Right hindlimb (tissue), 1 donor: ENCODE measurements around the gene RBM38.
"Not testable (repeated sequence)": the region's sequence is repeated elsewhere in the genome, so short reads cannot be mapped to it uniquely, and the experiment has no call there.

ENCODE experiments used
- DNase-seq: peaks from one replicate; pipeline ENCODE4 v3.0.0-alpha.2; 2018

The RBM38 gene

GRCh38 chr20:57405236-57406016 is 14.2 kb downstream of the RBM38 start:
- DNase-seq = no peak

DNA sequence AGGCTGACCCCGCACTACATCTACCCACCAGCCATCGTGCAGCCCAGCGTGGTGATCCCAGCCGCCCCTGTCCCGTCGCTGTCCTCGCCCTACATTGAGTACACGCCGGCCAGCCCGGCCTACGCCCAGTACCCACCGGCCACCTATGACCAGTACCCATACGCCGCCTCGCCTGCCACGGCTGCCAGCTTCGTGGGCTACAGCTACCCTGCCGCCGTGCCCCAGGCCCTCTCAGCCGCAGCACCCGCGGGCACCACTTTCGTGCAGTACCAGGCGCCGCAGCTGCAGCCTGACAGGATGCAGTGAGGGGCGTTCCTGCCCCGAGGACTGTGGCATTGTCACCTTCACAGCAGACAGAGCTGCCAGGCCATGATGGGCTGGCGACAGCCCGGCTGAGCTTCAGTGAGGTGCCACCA is 16.4 kb downstream of the RBM38 start:
- DNase-seq = no peak

DNA sequence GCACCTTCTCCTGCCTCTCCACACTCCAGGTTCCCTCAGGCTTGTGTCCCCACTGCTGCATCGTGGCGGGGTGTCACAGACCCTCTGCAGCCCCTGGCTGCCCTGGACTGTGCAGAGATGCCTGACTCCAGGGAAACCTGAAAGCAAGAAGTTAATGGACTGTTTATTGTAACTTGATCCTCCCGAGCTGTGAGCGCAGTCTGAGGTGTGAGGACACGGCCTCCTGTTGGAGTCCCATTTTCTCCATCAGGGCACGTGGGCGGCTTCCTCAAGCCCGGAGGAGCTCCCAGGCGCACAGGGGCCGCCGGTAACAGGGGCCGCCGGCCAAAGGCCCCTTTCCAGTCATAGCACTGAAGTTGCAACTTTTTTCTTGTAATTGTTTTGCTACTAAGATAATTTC is 16.9 kb downstream of the RBM38 start:
- DNase-seq = no peak

DNA sequence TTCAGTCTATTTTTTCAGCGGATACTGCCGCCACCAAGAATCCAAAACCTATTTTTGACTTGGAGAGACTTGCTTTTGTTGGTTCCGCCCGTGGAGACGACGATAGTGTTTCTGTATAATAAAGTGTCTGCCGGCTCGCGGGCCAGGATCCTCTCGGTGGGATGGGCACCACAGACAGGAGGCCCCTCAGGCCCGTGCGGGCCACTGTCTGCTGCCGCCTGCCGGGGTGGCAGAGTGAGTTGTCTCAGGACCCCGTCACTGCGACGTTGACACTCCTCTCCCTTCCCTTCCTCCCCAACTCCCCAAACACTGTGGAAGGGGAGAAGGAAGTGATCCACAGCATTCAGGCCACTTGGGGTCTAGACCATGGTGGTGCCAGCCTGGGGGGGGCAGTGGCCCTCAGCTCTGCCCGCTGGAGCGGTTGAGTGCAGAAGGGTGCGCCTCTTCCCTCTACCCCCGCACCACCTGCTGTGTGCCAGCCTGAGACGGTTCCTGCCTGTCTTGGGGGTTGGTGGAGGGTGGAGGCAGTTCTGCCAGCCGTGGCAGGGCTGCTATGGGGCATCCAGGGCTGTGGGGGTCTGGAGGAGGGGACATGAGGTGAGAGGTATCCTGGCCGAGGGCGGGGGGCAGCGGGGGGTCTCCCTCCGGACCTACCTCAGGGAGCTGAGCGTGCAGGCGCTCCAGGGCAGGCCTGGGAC is 17.5 kb downstream of the RBM38 start:
- DNase-seq = no peak

DNA sequence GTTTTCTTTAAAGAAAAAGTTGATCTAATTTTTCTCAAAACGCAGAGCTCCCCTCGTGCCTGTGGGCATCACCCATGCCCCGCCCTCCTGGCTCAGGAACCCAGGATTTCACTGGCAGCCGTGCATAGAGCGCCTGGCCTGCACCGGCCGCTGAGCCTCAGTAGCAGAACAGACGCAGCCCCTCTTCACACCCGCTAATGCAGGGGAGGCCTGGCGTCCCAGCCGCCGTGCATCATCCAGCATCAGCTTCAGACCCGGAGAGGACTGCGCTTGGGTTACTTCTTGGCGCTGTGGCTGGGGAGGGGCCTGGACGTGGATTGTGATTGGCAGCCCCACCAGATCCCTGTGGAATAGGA is 18.1 kb downstream of the RBM38 start:
- no peak for DNase-seq

DNA sequence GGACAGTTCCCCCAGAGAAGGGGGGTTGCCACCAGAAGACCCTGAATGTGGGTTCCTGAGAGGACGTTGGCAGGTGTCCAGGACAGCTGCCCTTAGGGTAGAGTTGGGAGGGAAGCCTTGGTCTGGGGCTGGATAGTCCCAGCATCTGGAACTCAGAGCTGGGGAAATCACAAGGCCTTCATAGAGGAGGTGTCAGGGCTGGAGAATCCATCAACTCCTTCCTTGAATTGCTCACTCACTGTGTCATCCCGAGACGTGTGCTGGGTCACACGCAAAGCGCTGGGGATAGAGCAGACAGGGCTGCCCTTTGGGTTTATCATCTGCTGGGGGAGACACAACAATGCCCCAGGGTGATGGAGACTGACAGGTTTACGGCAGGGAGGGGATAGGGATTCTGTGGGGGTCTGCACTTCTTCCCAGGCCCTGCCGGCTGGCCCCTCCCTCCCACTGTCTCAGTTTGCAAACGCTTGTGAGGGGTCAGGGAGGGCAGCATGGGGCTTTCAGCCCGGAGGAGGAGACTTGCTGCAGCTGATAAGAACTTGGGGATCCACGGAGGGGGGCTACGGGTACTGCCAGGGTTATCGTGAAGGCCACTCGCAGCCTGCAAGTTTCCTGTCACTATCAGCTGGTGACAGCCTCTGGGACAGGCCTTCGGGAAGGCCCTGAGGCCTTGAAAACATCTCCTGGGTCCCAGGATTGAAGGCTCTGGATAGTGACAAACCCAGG is 18.6 kb downstream of the RBM38 start:
- DNase-seq = no peak

- DNase-seq = no peak
Observed at GRCh38 chr20:57410398-57410920, 19.3 kb downstream of the RBM38 start.

GRCh38 chr20:57410924-57411323 is 19.7 kb downstream of the RBM38 start:
- DNase-seq = no peak

DNA sequence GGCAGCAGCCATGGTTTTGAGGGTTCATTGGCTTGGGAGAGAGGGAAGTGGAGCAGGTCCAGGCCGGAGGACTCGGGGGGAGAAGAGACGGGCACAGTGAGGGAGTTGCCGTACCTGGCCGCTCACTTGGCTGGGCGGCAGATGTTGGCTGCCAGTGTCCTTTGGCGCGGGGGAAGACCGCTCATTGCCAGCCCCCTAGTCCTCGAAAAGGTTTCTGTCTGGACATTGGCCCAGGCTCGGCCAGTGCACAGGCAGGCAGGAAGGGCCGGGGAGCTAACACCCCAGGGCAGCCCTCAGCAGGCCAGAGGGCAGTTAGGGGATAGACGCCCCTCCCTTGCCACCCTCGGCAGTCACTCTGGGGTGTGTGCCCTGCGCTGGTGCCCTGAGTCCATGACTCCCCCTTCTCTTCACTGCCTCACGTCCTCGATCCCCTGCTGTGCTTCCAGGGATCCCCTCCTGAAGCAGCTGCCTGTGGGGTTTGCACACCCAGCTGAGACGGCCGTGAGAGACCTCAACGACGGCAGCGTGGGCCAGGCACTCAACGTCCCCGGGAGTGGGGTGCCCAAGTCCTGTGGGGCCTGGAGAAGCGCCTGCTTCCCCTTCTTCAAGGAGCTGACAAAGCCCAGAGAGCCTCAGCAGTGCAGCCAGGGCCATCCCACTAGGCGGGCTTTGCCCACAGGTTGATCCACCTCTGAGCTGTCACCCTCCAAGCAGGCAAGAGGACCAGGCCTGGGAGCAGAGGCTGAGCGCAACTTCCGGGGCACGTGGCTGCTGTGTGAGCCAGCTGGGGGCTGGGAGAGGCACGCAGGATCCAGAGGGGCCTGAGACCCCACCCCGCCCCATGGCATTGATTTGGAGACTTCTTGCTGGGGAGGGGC is 20.4 kb downstream of the RBM38 start:
- no peak for DNase-seq

DNA sequence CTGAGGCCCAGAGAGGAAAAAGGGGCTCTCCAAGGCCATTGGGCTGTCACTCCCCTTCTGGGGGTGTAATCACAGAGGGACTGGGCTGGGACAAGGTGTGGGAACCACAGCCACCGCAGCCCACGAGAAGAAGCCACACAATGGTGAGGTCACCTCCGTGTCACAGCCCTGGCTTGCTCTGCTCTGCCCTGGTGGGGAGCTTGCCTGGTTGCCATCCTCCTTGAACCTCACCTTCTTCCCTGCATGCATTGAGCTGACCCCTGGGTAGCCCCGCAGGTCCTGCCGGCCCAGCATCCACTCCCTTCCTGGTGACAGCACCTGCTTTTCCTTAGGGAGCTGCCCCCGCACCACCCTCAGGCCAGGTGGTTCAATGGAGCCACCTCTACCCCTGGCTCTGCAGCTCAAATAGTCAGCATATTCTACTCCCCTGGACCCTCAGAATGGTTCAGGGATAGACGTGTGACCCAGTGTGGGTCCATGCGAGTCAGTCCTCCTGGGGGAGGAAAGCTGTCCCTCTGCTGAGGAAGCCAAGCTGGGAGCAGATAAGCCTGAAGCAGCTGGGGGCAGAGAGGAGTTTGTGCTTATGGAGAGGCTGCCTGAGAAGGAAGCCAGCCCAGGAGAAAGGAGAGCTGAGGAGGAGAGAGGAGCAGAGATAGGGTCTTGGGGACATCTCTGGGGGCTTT is 21.3 kb downstream of the RBM38 start:
- no peak for DNase-seq

- DNase-seq = no peak
Observed at GRCh38 chr20:57413986-57414385, 22.8 kb downstream of the RBM38 start.

DNA sequence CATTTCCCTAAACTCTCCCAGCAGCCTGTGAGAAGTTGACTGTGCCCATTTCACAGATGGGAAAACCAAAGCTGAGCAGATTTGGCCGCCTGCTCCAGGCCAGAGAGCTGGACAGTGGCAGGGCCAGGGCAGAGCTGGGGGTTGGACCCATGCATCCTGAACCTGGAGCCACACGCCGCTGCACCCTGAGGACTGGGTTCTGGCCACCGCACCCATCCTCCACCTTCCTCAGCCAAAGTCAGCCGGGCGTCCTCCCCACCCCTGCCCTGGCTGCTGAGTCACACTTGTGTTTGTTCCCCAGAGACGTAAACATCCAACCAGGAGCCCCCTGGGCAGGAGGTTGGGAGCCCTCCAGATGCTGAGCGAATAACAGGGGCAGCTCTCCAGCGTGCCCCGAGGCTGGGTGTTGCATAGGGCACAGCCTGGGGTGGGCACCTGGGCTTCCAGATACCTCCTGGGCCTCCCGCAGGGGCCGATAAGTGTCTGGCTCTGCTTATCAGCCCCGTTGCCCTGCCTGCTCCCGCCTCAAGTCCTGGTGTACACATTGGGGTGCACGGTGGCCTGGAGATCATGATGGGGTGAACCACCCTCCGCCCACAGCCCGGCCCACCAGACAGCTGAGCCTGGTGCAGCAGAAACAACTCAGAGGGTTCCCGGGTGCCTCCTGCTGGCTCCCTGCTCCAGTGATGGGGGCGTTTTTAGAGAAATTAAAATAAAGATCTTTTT is 23.8 kb downstream of the RBM38 start:
- no peak for DNase-seq

DNA sequence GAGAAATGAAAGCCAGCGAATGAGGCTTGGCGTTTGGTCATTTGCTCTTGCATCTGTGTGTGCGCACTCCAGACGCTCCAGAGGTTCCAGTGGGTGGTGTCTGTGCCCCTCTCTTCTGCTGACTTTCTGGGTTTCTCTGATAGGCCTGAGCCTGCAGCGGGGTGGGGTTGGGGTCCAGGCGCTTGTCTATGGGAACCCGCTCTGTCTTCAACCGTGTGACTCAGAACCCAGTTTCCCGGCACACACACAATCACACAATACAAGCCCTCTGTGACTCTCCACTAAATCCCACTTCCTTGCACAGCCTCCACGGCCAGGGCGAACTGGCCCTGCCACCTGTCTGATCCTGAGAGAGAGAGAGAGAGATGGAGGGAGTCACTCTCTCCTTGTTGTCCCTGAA is 24.6 kb downstream of the RBM38 start:
- no peak for DNase-seq

DNA sequence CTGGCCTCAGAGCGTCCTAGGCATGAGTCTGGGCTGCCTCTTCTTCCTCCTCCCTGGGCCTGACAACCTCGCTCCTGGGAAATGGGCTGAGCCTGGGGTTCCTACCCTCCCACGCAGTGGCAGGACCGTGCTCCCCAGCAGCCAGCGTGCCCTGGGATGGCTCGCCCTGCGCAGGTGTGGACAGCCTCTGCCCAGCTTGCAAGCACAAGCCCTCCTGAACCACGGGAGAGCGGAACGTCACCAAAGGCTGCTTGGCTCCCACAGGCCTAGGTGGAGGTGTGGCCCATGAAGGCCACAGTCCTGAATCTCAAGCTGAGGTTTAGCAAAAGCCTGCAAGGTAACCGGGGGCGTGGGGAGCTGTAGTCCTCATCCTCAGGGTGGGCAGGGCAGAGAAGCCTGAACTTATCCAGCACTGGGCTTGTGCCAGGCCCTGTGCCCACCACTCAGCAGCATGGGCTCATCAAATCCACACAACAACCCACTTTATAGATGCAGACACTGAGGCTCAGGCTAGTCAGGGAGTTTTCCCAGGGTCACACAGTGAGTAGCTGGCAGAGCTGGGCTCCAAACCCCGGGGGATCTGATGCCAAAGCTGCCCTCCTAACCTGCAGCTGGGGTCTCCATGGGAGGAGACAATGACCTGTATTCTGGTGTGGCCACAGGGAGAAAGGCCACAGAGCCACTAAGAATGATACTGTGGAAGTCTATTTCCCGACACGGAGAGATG is 25.3 kb downstream of the RBM38 start:
- DNase-seq = no peak

GRCh38 chr20:57417051-57417689 is 26.0 kb downstream of the RBM38 start:
- DNase-seq = no peak

GRCh38 chr20:57417830-57418780 is 26.9 kb downstream of the RBM38 start:
- DNase-seq = no peak

DNA sequence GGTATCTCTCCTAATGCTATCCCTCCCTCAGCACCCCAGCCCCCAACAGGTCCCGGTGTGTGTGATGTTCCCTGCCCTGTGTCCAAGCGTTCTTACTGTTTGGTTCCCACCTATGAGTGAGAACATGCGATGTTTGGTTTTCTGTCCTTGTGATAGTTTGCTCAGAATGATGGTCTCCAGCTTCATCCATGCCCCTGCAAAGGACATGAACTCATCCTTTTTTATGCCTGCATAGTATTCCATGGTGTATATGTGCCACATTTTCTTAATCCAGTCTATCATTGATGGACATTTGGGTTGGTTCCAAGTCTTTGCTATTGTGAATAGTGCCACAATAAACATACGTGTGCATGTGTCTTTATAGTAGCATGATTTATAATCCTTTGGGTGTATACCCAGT is 28.3 kb downstream of the RBM38 start:
- not testable (repeated sequence) for DNase-seq

- no peak for DNase-seq
Observed at GRCh38 chr20:57420571-57421252, 29.5 kb downstream of the RBM38 start.
